ENCODE measurements around the gene NACC1.

The NACC1 gene

DNA sequence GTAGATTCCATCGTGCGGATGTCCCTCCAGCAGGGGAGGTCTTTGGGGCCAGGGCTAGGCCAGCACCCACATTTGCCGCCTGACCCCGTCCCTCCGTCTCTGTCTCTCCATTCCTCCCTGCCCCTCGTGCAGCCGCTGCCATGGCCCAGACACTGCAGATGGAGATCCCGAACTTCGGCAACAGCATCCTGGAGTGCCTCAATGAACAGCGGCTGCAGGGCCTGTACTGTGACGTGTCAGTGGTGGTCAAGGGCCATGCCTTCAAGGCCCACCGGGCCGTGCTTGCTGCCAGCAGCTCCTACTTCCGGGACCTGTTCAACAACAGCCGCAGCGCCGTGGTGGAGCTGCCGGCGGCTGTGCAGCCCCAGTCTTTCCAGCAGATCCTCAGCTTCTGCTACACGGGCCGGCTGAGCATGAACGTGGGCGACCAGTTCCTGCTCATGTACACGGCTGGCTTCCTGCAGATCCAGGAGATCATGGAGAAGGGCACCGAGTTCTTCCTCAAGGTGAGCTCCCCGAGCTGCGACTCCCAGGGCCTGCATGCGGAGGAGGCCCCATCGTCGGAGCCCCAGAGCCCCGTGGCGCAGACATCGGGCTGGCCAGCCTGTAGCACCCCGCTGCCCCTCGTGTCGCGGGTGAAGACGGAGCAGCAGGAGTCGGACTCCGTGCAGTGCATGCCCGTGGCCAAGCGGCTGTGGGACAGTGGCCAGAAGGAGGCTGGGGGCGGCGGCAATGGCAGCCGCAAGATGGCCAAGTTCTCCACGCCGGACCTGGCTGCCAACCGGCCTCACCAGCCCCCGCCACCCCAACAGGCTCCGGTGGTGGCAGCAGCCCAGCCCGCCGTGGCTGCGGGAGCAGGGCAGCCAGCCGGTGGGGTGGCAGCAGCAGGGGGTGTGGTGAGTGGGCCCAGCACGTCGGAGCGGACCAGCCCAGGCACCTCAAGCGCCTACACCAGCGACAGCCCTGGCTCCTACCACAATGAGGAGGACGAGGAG is 17.3 kb downstream of the NACC1 start:
- TF ChIP-seq, protein P1, sequence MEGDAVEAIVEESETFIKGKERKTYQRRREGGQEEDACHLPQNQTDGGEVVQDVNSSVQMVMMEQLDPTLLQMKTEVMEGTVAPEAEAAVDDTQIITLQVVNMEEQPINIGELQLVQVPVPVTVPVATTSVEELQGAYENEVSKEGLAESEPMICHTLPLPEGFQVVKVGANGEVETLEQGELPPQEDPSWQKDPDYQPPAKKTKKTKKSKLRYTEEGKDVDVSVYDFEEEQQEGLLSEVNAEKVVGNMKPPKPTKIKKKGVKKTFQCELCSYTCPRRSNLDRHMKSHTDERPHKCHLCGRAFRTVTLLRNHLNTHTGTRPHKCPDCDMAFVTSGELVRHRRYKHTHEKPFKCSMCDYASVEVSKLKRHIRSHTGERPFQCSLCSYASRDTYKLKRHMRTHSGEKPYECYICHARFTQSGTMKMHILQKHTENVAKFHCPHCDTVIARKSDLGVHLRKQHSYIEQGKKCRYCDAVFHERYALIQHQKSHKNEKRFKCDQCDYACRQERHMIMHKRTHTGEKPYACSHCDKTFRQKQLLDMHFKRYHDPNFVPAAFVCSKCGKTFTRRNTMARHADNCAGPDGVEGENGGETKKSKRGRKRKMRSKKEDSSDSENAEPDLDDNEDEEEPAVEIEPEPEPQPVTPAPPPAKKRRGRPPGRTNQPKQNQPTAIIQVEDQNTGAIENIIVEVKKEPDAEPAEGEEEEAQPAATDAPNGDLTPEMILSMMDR (IDR thresholded peaks at IDR 0.05; ENCODE audit: insufficient read depth, low read depth, low read length, missing control alignments): no peak

DNA sequence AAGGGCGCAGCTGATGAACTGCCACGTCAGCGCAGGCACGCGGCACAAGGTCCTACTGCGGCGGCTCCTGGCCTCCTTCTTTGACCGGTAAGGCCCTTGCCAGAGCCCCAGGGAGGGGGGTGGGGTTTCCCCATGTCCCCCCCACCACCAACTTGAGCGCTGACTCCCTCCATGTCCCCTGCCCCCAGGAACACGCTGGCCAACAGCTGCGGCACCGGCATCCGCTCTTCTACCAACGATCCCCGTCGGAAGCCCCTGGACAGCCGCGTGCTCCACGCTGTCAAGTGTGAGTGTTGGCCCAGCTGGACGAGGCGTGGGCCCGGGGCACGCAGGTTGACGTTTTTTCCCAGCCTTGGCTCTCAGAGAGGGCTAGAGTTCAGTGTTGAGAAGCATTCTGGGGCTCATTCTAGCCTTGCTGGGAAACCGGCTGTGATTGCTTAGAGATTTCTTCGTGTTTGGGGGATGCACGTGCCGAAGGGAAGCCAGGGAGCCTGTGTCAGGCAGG is 19.3 kb downstream of the NACC1 start:
- TF ChIP-seq, protein P1 (IDR thresholded peaks at IDR 0.05; ENCODE audit: insufficient read depth, low read depth, low read length, missing control alignments): no peak
- no peak overlapping the region for H3K4me3 ChIP-seq (ENCODE audit: low read depth, low read length)
- DNase-seq (ENCODE audit: low read depth): no peak

More for the DNA sequence above, 17.3 kb downstream of the NACC1 start:
- no peak for DNase-seq (ENCODE audit: low read depth)
- no peak overlapping the region for H3K4me3 ChIP-seq (ENCODE audit: low read depth, low read length)

GRCh38 chr19:13138171-13138915 is 20.3 kb downstream of the NACC1 start:
- no peak overlapping the region for H3K4me3 ChIP-seq (ENCODE audit: low read depth, low read length)
- TF ChIP-seq, protein P1 (IDR thresholded peaks at IDR 0.05; ENCODE audit: insufficient read depth, low read depth, low read length, missing control alignments): no peak
- no peak for DNase-seq (ENCODE audit: low read depth)

DNA sequence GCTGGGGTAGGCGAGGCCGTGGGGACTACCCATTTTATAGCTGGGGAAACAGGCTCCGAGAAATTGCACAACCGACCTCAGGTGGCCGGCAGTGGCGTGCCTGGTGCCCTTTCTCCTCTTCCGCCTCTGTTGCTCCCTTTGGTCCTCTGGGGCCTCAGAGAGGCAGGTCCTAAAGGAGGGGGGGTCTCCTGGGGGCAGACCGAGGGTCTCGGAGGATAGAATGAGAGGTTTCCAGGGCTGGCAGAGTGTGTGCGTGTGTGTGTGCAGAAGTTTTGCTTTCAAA is 20.8 kb downstream of the NACC1 start:
- DNase-seq (ENCODE audit: low read depth): no peak
- no peak overlapping the region for H3K4me3 ChIP-seq (ENCODE audit: low read depth, low read length)
- TF ChIP-seq, protein P1 (IDR thresholded peaks at IDR 0.05; ENCODE audit: insufficient read depth, low read depth, low read length, missing control alignments): no peak

DNA sequence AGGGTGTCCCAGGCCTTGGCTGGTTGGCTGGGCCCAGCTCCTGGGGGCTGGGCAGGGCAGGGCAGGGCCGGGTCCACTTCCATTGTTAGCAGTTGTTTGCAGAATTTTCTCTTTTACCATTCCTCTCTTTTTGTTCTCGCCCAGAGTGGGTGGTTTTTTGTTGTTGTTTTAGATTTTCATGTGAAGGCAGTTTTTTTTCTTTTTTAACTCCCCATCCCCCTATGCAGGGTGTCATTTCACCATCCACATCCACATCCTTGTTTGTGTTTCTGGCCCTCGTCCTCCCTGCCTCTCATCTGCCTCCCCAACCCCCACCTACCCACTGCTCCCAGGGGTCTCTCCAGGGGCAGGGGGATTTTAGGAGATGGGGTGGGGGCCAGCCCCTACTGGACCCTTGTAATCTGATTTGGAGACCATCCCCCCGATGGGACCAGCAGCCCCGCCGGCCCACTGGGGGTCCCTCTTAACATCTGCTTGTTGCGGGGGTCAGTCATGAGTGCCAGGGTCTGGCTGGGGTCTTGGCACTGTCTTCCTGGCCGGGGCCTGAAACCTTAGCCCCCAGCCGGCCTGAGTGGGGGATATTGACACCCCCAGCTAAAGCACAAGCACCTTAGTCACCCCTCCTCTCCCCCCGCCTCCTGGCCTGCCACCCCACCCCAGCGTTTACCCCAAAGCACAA is 21.7 kb downstream of the NACC1 start:
- DNase-seq (ENCODE audit: low read depth): no peak
- TF ChIP-seq, protein P1 (IDR thresholded peaks at IDR 0.05; ENCODE audit: insufficient read depth, low read depth, low read length, missing control alignments): no peak
- no peak overlapping the region for H3K4me3 ChIP-seq (ENCODE audit: low read depth, low read length)

GRCh38 chr19:13146763-13147563 is 28.9 kb downstream of the NACC1 start:
- no peak for DNase-seq (ENCODE audit: low read depth)
- TF ChIP-seq, protein P1 (IDR thresholded peaks at IDR 0.05; ENCODE audit: insufficient read depth, low read depth, low read length, missing control alignments): no peak
- no peak overlapping the region for H3K4me3 ChIP-seq (ENCODE audit: low read depth, low read length)

GRCh38 chr19:13149173-13149627 is 31.1 kb downstream of the NACC1 start:
- peak; percentile 17 for DNase-seq (ENCODE audit: low read depth)
- H3K4me3 ChIP-seq (ENCODE audit: low read depth, low read length): peak overlapping the region; percentile 95
